Breast epithelium (tissue), 4 donors: ENCODE results near the gene SLC38A10. TPM values are rescaled to one million over a fixed set of nuclear protein-coding genes. Genes with fewer than 3 reads are reported as not detected.
"Not testable (repeated sequence)": the region's sequence is repeated elsewhere in the genome, so short reads cannot be mapped to it uniquely, and the experiment has no call there.

Source experiments
- DNase-seq, 2 donors: peaks; one replicate each; pipeline ENCODE4 v3.0.0-alpha.2; 2019; ENCODE audit warnings: low spot score in 2 of 2
- H3K27ac ChIP-seq, 2 donors: fragments of 200-600 bp; sonication (generic) in 1 of 2; one replicate each; pipeline ENCODE4 v1.5.1; 2016 to 2019; ENCODE audit warnings: mild to moderate bottlenecking in 1 of 2
- H3K27me3 ChIP-seq, 2 donors: fragments of 200-600 bp; sonication (generic) in 1 of 2; one replicate each; pipeline versions ENCODE4 v1.5.1 to v1.6.0; 2017 to 2019; ENCODE audit warnings: control low read depth in 1 of 2, mild to moderate bottlenecking in 1 of 2
- H3K36me3 ChIP-seq: fragments of 200-600 bp; one replicate; pipeline ENCODE4 v1.5.1; 2019
- H3K4me1 ChIP-seq, 2 donors: fragments of 200-600 bp; sonication (generic); one replicate each; pipeline ENCODE4 v1.5.1; 2016 to 2019; ENCODE audit warnings: control low read depth in 1 of 2
- H3K4me3 ChIP-seq, 3 donors: fragments of 200-600 bp; sonication (generic); 1 replicate in 2 of 3; 2 replicates in 1 of 3; pipeline ENCODE4 v1.5.1; 2016 to 2019; ENCODE audit warnings: mild to moderate bottlenecking in 3 of 3, moderate library complexity in 2 of 3
- H3K9me3 ChIP-seq, 2 donors: fragments of 200-600 bp; sonication (generic) in 1 of 2; one replicate each; pipeline ENCODE4 v1.5.1; 2016 to 2019; ENCODE audit warnings: control low read depth in 1 of 2
- CTCF ChIP-seq, 3 donors: fragments of 450-650 bp; IDR thresholded peaks; one replicate each; pipeline ENCODE4 v1.5.1; 2016 to 2017; ENCODE audit warnings: antibody characterized with exemption in 3 of 3, mild to moderate bottlenecking in 3 of 3, moderate library complexity in 3 of 3
- POLR2A ChIP-seq: fragments of 450-650 bp; IDR thresholded peaks from one replicate; pipeline ENCODE4 v1.6.1; 2016; ENCODE audit warnings: antibody characterized with exemption, mild to moderate bottlenecking, moderate library complexity
- POLR2AphosphoS5 ChIP-seq, 3 donors: sonication (generic); formaldehyde crosslinking; IDR thresholded peaks; one replicate each; pipeline ENCODE4 v1.6.1; 2017; ENCODE audit warnings: antibody characterized with exemption in 3 of 3
- intact Hi-C: fragments of 100-400 bp; cut with DNase I; formaldehyde crosslinking; loops from one replicate; pipeline ENCODE4 v1.15.1; 2023; ENCODE audit warnings: low total_unique reads
- total RNA-seq, 3 donors: library from RNA; depleted of rRNA; stranded (reverse); fragments of >200 nt; gene quantifications; one replicate each; pipeline ENCODE4 v1.1.0, GENCODE V29; 2016

The SLC38A10 gene
- total RNA-seq, 3 donors from 2014 or later: 52.4 to 104 (median 85.2) TPM

GRCh38 chr17:81308784-81309139 lies 13.7 kb upstream of the SLC38A10 start:
- H3K27me3 ChIP-seq, H3K36me3 ChIP-seq, H3K9me3 ChIP-seq, DNase-seq, intact Hi-C loops: not testable (repeated sequence)
- Histone ChIP-seq H3K4me3 (peak overlapping the region; percentile 37 to 62 (median 38)), H3K4me1 (peaks cover 11 to 12% of the 10 kb centered on the region in 2 donors), H3K27ac (peak overlapping the region; percentile 68 to 88)
- TF ChIP-seq POLR2A: peak; percentile 31

- Histone ChIP-seq H3K27ac (no peak overlapping the region), H3K4me1 (peaks cover 11 to 12% of the 10 kb centered on the region in 2 donors), H3K9me3 (no peaks in the 10 kb centered on the region), H3K4me3 (no peak overlapping the region), H3K27me3 (no peaks in the 10 kb centered on the region), H3K36me3 (no peaks in the 10 kb centered on the region)
- TF ChIP-seq POLR2A (no peak), CTCF (IDR thresholded peaks at IDR 0.05) (no peak), POLR2AphosphoS5 (IDR thresholded peaks at IDR 0.05) (no peak)
- no peak for DNase-seq
- intact Hi-C loops: no loop called here
These were observed 12.8 kb upstream of the SLC38A10 start for GRCh38 chr17:81307636-81308560.

DNA sequence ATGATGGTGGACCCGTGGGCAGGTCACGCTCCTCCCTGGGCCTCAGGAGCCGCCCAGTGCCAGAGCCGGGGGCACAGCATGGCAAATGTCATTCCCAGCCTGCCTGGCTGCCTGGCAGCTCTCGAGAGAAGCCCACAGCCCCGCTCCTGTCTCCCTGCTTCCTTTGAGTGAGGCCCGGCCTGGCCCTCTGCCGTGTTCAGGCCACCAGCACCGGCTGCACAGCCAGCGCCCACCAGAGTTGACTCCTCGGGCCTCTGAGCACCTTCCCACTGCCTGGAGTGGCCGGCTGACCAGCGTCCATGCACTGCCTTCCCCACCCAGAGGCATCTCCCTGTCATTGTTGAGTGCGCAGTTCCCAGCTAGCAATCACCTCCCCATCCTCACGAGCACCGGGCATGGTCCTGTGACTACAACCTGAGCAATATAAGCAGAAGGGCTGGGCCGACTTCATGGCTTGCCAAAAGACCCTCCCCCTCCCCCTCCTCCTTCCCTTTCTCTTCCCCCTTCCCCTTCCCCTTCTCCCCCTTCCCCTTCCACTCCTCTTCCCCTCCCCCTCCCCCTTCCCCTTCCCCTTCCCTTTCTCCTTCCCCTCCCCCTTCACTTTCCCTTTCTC lies 11.9 kb upstream of the SLC38A10 start:
- no peak overlapping the region for H3K4me3 ChIP-seq
- intact Hi-C loops: no loop called here
- H3K9me3 ChIP-seq: no peaks in the 10 kb centered on the region
- H3K36me3 ChIP-seq: no peaks in the 10 kb centered on the region
- H3K4me1 ChIP-seq: peaks cover 11 to 12% of the 10 kb centered on the region in 2 donors
- no peak for DNase-seq
- H3K27ac ChIP-seq: peak overlapping the region in 1 of 2 donors; percentile 48
- no peaks in the 10 kb centered on the region for H3K27me3 ChIP-seq
- TF ChIP-seq POLR2A (no peak), POLR2AphosphoS5 (IDR thresholded peaks at IDR 0.05) (no peak), CTCF (IDR thresholded peaks at IDR 0.05) (no peak)

GRCh38 chr17:81306491-81306890 lies 11.4 kb upstream of the SLC38A10 start:
- Histone ChIP-seq H3K27ac (peak overlapping the region in 1 of 2 donors; percentile 48), H3K4me3 (no peak overlapping the region), H3K4me1 (peaks cover 11 to 12% of the 10 kb centered on the region in 2 donors), H3K9me3 (no peaks in the 10 kb centered on the region), H3K36me3 (no peaks in the 10 kb centered on the region), H3K27me3 (no peaks in the 10 kb centered on the region)
- no peak for DNase-seq
- TF ChIP-seq POLR2A (no peak), POLR2AphosphoS5 (IDR thresholded peaks at IDR 0.05) (no peak), CTCF (IDR thresholded peaks at IDR 0.05) (no peak)
- intact Hi-C loops: no loop called here

GRCh38 chr17:81305051-81305630 lies 10.0 kb upstream of the SLC38A10 start:
- DNase-seq: no peak
- intact Hi-C loops: no loop called here
- Histone ChIP-seq H3K36me3 (no peaks in the 10 kb centered on the region), H3K4me3 (no peak overlapping the region), H3K27ac (no peak overlapping the region), H3K4me1 (peaks cover 8 to 9% of the 10 kb centered on the region in 2 donors), H3K27me3 (no peaks in the 10 kb centered on the region), H3K9me3 (no peaks in the 10 kb centered on the region)
- TF ChIP-seq POLR2AphosphoS5 (IDR thresholded peaks at IDR 0.05): no peak
- TF ChIP-seq CTCF (IDR thresholded peaks at IDR 0.05): no peak
- no peak for TF ChIP-seq POLR2A
